Activated T-cell treated with anti-CD3 and anti-CD28 coated beads, Interleukin-2, amount 50 U/mL, for 24 hours (primary cell): ENCODE measurements around the gene ATAD1.

ENCODE experiments used
- DNase-seq: peaks from one replicate; pipeline ENCODE4 v3.0.0-alpha.2; 2020
- H3K27ac Mint-ChIP-seq: 2 replicates; pipeline ENCODE4 v1.8.0; 2020; ENCODE audit warnings: mild to moderate bottlenecking, mixed read lengths
- H3K27me3 Mint-ChIP-seq: 2 replicates; pipeline ENCODE4 v1.8.0; 2020; ENCODE audit warnings: mixed read lengths
- H3K36me3 Mint-ChIP-seq: 2 replicates; pipeline ENCODE4 v1.8.0; 2020; ENCODE audit warnings: low read depth, mixed read lengths
- H3K4me1 Mint-ChIP-seq: 2 replicates; pipeline ENCODE4 v1.8.0; 2020; ENCODE audit warnings: low read depth, mixed read lengths
- H3K4me3 Mint-ChIP-seq: 2 replicates; pipeline ENCODE4 v1.8.0; 2020; ENCODE audit warnings: mild to moderate bottlenecking, moderate library complexity, mixed read lengths
- H3K9me3 Mint-ChIP-seq: 2 replicates; pipeline ENCODE4 v1.8.0; 2020; ENCODE audit warnings: mixed read lengths

ATAD1 gene

GRCh38 chr10:87712913-87713616 lies 105.0 kb downstream of the ATAD1 start:
- H3K4me1 Mint-ChIP-seq = no peaks in the 10 kb centered on the region
- peaks cover 6% of the 10 kb centered on the region for H3K27me3 Mint-ChIP-seq
- no peak for DNase-seq
- no peak overlapping the region for H3K27ac Mint-ChIP-seq
- H3K36me3 Mint-ChIP-seq = no peaks in the 10 kb centered on the region
- H3K9me3 Mint-ChIP-seq = no peaks in the 10 kb centered on the region
- H3K4me3 Mint-ChIP-seq = no peak overlapping the region

- H3K36me3 Mint-ChIP-seq = no peaks in the 10 kb centered on the region
- no peaks in the 10 kb centered on the region for H3K9me3 Mint-ChIP-seq
- peaks cover 2% of the 10 kb centered on the region for H3K27me3 Mint-ChIP-seq
- no peak for DNase-seq
- H3K27ac Mint-ChIP-seq = no peak overlapping the region
- no peaks in the 10 kb centered on the region for H3K4me1 Mint-ChIP-seq
- no peak overlapping the region for H3K4me3 Mint-ChIP-seq
Observed at GRCh38 chr10:87707254-87707653, 110.8 kb downstream of the ATAD1 start.

- Mint-ChIP-seq H3K4me3 (no peak overlapping the region), H3K27me3 (peaks cover 2% of the 10 kb centered on the region), H3K27ac (no peak overlapping the region), H3K9me3 (no peaks in the 10 kb centered on the region), H3K4me1 (no peaks in the 10 kb centered on the region), H3K36me3 (no peaks in the 10 kb centered on the region)
- no peak for DNase-seq
Observed at GRCh38 chr10:87706731-87707130, 111.3 kb downstream of the ATAD1 start.

GRCh38 chr10:87705339-87705738 lies 112.7 kb downstream of the ATAD1 start:
- H3K36me3 Mint-ChIP-seq = no peaks in the 10 kb centered on the region
- no peak overlapping the region for H3K27ac Mint-ChIP-seq
- H3K4me1 Mint-ChIP-seq = no peaks in the 10 kb centered on the region
- peaks cover 3% of the 10 kb centered on the region for H3K27me3 Mint-ChIP-seq
- H3K9me3 Mint-ChIP-seq = no peaks in the 10 kb centered on the region
- no peak overlapping the region for H3K4me3 Mint-ChIP-seq
- no peak for DNase-seq

- H3K4me1 Mint-ChIP-seq = no peaks in the 10 kb centered on the region
- peaks cover 4% of the 10 kb centered on the region for H3K27me3 Mint-ChIP-seq
- DNase-seq = no peak
- H3K36me3 Mint-ChIP-seq = no peaks in the 10 kb centered on the region
- H3K27ac Mint-ChIP-seq = no peak overlapping the region
- H3K4me3 Mint-ChIP-seq = no peak overlapping the region
- no peaks in the 10 kb centered on the region for H3K9me3 Mint-ChIP-seq
Observed at GRCh38 chr10:87703771-87704170, 114.3 kb downstream of the ATAD1 start.

GRCh38 chr10:87702973-87703294 lies 115.1 kb downstream of the ATAD1 start:
- Mint-ChIP-seq H3K36me3 (no peaks in the 10 kb centered on the region), H3K4me3 (no peak overlapping the region), H3K27ac (no peak overlapping the region), H3K4me1 (no peaks in the 10 kb centered on the region), H3K9me3 (no peaks in the 10 kb centered on the region), H3K27me3 (peaks cover 8% of the 10 kb centered on the region)
- DNase-seq = no peak

GRCh38 chr10:87702260-87702972 lies 115.6 kb downstream of the ATAD1 start:
- no peak for DNase-seq
- no peak overlapping the region for H3K27ac Mint-ChIP-seq
- peaks cover 10% of the 10 kb centered on the region for H3K27me3 Mint-ChIP-seq
- no peaks in the 10 kb centered on the region for H3K36me3 Mint-ChIP-seq
- H3K4me1 Mint-ChIP-seq = no peaks in the 10 kb centered on the region
- H3K9me3 Mint-ChIP-seq = no peaks in the 10 kb centered on the region
- H3K4me3 Mint-ChIP-seq = no peak overlapping the region
